ENCODE data around the gene BRD4. TPM values are rescaled to one million over a fixed set of nuclear protein-coding genes. Genes with fewer than 3 reads are reported as not detected.
"Not testable (repeated sequence)": the region's sequence is repeated elsewhere in the genome, so short reads cannot be mapped to it uniquely, and the experiment has no call there.

The BRD4 gene
- total RNA-seq, 2 experiments from 2014 or later, result 123 to 125 TPM

DNA sequence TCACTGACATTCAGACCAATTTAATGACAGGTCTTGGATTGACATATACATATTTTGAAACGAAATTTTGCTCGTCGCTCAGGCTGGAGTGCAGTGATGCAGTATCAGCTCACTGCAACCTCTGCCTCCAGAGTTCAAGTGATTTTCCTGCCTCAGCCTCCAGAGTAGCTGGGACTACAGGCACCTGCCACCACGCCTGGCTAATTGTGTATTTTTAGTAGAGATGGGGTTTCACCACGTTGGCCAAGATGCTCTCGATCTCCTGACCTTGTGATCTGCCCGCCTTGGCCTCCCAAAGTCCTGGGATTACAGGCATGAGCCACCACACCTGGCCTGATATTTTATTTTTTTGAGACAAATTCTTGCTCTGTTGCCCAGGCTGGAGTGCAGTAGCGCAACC, 20.2 kb upstream of the BRD4 start:
- DNase-seq; H3K4me3 Mint-ChIP-seq; H3K27me3 Mint-ChIP-seq; H3K27ac Mint-ChIP-seq; ATAC-seq; H3K4me1 Mint-ChIP-seq; H3K9me3 Mint-ChIP-seq (ENCODE audit: low read depth): not testable (repeated sequence)
- CTCF ChIA-PET, result interaction anchor here (0.6 kb wide), 1 partner anchor 9 kb away, joined by 3 read pairs; no protein-coding TSS in a partner anchor
- peaks cover 27% of the 10 kb centered on the region for H3K36me3 Mint-ChIP-seq

GRCh38 chr19:15341328-15341727, 9.0 kb upstream of the BRD4 start:
- peaks cover 21% of the 10 kb centered on the region for H3K36me3 Mint-ChIP-seq
- not testable (repeated sequence) for H3K27ac Mint-ChIP-seq; H3K27me3 Mint-ChIP-seq; H3K9me3 Mint-ChIP-seq (ENCODE audit: low read depth); H3K4me1 Mint-ChIP-seq; H3K4me3 Mint-ChIP-seq; ATAC-seq; DNase-seq
- CTCF ChIA-PET, result interaction anchor here (0.6 kb wide), 1 partner anchor 8 kb away, joined by 4 read pairs; no protein-coding TSS in a partner anchor

DNA sequence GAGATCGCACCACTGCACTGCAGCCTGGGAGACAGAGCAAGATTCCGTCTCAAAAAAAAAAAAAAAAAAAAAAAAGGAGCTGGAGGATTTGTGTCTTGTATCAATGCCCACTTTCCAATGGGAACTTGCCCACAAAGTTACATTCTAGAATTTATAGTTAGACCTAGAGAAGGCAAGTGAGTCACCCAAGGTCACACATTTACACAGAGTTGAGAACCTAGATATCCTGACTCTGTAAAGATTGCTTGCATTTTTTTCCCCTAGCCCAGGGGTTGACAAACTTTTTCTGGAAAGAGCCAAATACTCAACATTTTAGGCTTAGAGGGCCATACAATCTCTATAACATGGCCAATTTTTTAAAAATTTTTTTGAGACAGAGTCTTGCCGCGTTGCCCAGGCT, 7.7 kb upstream of the BRD4 start:
- Mint-ChIP-seq H3K4me1 (no peaks in the 10 kb centered on the region), H3K4me3 (no peak overlapping the region), H3K36me3 (peaks cover 17% of the 10 kb centered on the region), H3K27ac (no peak overlapping the region), H3K9me3 (ENCODE audit: low read depth) (no peaks in the 10 kb centered on the region), H3K27me3 (no peaks in the 10 kb centered on the region)
- ATAC-seq, result no peak
- CTCF ChIA-PET, result interaction anchor here (0.6 kb wide), 1 partner anchor 156 kb away, joined by 3 read pairs; no protein-coding TSS in a partner anchor
- DNase-seq, result no peak

DNA sequence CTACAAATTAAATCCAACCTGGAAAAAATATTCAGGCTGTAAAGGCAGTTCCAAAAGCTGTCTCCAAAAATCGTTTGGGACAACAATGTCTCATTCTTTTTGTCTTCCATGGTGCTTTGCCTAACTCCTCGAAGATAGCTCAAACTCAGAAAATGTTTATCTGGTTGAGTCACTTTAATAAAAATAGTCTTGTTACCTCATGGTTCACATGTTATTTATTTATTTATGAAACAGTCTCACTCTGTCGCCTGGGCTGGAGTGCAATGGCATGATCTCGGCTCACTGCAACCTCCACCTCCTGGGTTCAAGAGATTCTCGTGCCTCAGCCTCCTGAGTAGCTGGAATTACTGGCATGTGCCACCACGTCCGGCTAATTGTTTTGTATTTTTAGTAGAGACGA, 4.9 kb upstream of the BRD4 start:
- ATAC-seq (no peak), DNase-seq (no peak)
- Mint-ChIP-seq H3K36me3 (peaks cover 13% of the 10 kb centered on the region), H3K27me3 (no peaks in the 10 kb centered on the region), H3K9me3 (ENCODE audit: low read depth) (no peaks in the 10 kb centered on the region), H3K4me1 (peaks cover 9% of the 10 kb centered on the region), H3K27ac (no peak overlapping the region), H3K4me3 (no peak overlapping the region)
- CTCF ChIA-PET, result interaction anchor here (1.2 to 1.5 kb wide), 2 partner anchors 41 to 78 kb away, joined by 3 read pairs; no protein-coding TSS in a partner anchor

DNA sequence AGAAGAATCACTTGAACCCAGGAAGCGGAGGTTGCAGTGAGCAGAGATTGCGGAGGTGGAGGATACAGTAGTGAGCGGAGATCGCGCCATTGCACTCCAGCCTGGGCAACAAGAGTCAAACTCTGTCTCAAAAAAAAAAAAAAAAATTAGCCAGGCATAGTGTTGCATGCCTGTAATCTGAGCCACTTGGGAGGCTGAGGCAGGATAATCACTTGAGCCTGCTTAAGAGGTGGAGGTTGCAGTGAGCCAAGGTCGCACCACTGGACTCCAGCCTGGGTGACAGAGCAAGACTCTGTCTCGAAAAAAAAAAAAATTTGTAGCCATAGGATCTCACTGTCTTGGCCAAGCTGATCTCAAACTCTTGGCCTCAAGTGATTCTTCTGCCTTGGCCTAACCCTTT, 3.7 kb upstream of the BRD4 start:
- DNase-seq; H3K27ac Mint-ChIP-seq; H3K9me3 Mint-ChIP-seq (ENCODE audit: low read depth); ATAC-seq; H3K27me3 Mint-ChIP-seq; H3K4me1 Mint-ChIP-seq; H3K4me3 Mint-ChIP-seq: not testable (repeated sequence)
- peaks cover 12% of the 10 kb centered on the region for H3K36me3 Mint-ChIP-seq
- CTCF ChIA-PET, result interaction anchor here (0.6 kb wide), 1 partner anchor 17 kb away, joined by 3 read pairs; no protein-coding TSS in a partner anchor

GRCh38 chr19:15331419-15332310, 674 bp downstream of the BRD4 start:
- H3K4me1 Mint-ChIP-seq, result peaks cover 43% of the 10 kb centered on the region
- no peaks in the 10 kb centered on the region for H3K27me3 Mint-ChIP-seq
- H3K27ac Mint-ChIP-seq, result peak overlapping the region; percentile 94
- CTCF ChIA-PET, result interaction anchor here (0.8 to 1.3 kb wide), 3 partner anchors 48 to 225 kb away, joined by 3 to 8 read pairs (median 3); partner anchors contain the start of genes AKAP8 and AKAP8L
- H3K9me3 Mint-ChIP-seq (ENCODE audit: low read depth), result no peaks in the 10 kb centered on the region
- peak overlapping the region; percentile 92 for H3K4me3 Mint-ChIP-seq
- peaks cover 18% of the 10 kb centered on the region for H3K36me3 Mint-ChIP-seq
- DNase-seq, result peak; percentile 69
- ATAC-seq, result peak; percentile 72

DNA sequence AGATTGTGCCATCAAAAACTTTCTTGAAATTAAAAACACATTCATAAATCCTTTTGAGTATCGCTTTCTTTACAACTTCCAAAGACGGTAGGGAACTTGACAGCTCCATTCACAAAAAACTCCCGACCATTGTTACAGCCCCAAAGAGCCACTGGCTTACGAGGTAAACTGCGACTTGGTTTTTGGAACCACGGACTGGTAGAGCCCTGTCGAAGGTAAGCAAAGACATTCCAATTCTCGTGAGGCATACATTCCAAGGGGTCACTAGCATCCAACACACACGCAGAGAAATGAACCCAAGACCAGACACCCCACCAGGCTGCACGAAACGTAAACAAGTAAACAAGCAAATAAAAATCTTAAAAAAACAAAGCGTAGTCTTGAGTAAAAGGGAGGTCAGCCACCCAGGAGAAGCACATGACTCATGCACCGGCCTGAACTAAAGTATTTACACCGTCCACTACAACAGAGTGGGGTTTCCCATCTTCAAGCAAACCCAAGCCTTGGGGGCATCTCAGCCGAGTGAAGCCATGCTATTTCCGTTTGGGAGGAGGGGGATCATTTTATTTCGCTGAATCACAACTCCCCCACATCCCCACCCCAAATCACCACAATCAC, 1.4 kb downstream of the BRD4 start:
- peak; percentile 10 for ATAC-seq
- CTCF ChIA-PET, result interaction anchor here (1.0 kb wide), 1 partner anchor 226 kb away, joined by 3 read pairs; no protein-coding TSS in a partner anchor
- no peak for DNase-seq
- Mint-ChIP-seq H3K36me3 (peaks cover 15% of the 10 kb centered on the region), H3K4me1 (peaks cover 49% of the 10 kb centered on the region), H3K4me3 (peak overlapping the region; percentile 92), H3K9me3 (ENCODE audit: low read depth) (no peaks in the 10 kb centered on the region), H3K27me3 (no peaks in the 10 kb centered on the region), H3K27ac (peak overlapping the region; percentile 94)

GRCh38 chr19:15328312-15328711, 4.0 kb downstream of the BRD4 start:
- CTCF ChIA-PET, result no interaction called here
- H3K27ac Mint-ChIP-seq, result peak overlapping the region; percentile 36
- no peak overlapping the region for H3K4me3 Mint-ChIP-seq
- no peak for ATAC-seq
- peaks cover 68% of the 10 kb centered on the region for H3K4me1 Mint-ChIP-seq
- no peak for DNase-seq
- no peaks in the 10 kb centered on the region for H3K27me3 Mint-ChIP-seq
- peaks cover 17% of the 10 kb centered on the region for H3K36me3 Mint-ChIP-seq
- H3K9me3 Mint-ChIP-seq (ENCODE audit: low read depth), result no peaks in the 10 kb centered on the region

DNA sequence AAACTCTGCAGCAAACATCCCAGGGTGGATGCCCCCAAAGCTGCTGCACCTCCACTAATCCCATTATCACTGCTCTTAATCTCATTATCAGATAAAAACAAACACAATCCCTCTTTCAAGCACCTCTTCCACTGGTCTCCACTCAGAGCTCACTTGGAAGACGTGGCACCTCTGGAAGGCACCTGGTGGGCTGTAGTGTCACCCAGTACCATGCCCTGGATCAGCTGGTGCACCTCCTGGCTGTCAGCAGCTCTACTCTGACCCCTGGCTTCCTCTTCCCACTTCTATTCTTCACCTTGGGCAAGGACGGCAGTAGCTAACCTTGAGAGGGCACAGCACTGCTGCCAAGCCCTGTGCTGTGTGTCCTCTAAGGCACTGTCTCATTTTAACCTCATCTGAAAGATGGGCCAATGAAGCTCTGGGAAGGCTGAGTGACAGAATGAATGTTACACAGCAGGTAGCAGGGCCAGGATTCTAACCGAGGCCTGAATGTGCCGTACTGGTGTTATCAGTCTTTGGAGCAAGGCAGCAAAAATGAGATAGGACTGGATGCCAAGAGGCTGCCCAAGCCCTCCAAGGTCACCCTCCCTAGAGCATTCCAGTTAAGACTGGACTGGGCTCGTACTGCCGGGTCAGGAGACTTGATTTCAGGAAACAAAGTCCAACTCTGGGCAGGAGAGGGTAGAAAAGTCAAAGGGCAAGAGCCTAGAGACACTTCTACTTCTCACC, 7.4 kb downstream of the BRD4 start:
- Mint-ChIP-seq H3K27ac (peak overlapping the region; percentile 63), H3K9me3 (ENCODE audit: low read depth) (no peaks in the 10 kb centered on the region), H3K36me3 (peaks cover 18% of the 10 kb centered on the region), H3K27me3 (no peaks in the 10 kb centered on the region), H3K4me3 (no peak overlapping the region), H3K4me1 (peaks cover 75% of the 10 kb centered on the region)
- ATAC-seq (no peak), DNase-seq (no peak)
- CTCF ChIA-PET, result interaction anchor here (0.6 to 1.4 kb wide), 2 partner anchors 53 to 54 kb away, joined by 3 to 5 read pairs; partner anchors contain the start of gene AKAP8

GRCh38 chr19:15323496-15324235, 8.7 kb downstream of the BRD4 start:
- CTCF ChIA-PET, result interaction anchor here (1.4 kb wide), 1 partner anchor 56 kb away, joined by 3 read pairs; the partner anchor contains the start of gene AKAP8
- Mint-ChIP-seq H3K4me1 (peaks cover 74% of the 10 kb centered on the region), H3K27me3 (no peaks in the 10 kb centered on the region), H3K27ac (peak overlapping the region; percentile 42), H3K9me3 (ENCODE audit: low read depth) (no peaks in the 10 kb centered on the region), H3K4me3 (no peak overlapping the region), H3K36me3 (peaks cover 11% of the 10 kb centered on the region)
- ATAC-seq (peak; percentile 10), DNase-seq (no peak)

DNA sequence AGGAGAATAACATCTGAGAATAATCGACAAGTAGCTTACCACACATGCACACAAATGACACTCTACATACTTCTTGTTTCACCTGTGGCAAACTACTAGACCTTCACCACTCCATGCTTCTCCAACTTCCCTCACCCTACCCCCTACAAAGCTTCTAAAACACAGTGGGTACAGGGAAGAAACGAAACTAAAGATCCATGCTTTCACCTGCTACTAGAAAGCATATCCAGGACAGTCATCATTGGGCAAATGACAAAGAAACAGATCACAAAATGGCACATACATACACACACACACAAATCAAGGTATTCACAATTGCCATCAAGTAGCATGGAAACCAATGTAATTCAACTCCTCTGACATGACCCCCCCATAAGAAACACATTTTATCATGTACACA, 10.6 kb downstream of the BRD4 start:
- Mint-ChIP-seq H3K9me3 (ENCODE audit: low read depth) (no peaks in the 10 kb centered on the region), H3K27ac (no peak overlapping the region), H3K36me3 (peaks cover 10% of the 10 kb centered on the region), H3K27me3 (no peaks in the 10 kb centered on the region), H3K4me1 (peaks cover 78% of the 10 kb centered on the region), H3K4me3 (no peak overlapping the region)
- DNase-seq (no peak), ATAC-seq (no peak)
- CTCF ChIA-PET, result interaction anchor here (1.0 kb wide), 1 partner anchor 15 kb away, joined by 3 read pairs; no protein-coding TSS in a partner anchor

GRCh38 chr19:15320116-15320515, 12.2 kb downstream of the BRD4 start:
- Mint-ChIP-seq H3K9me3 (ENCODE audit: low read depth) (no peaks in the 10 kb centered on the region), H3K27me3 (no peaks in the 10 kb centered on the region), H3K27ac (no peak overlapping the region), H3K4me3 (no peak overlapping the region), H3K36me3 (peaks cover 10% of the 10 kb centered on the region), H3K4me1 (peaks cover 76% of the 10 kb centered on the region)
- CTCF ChIA-PET, result no interaction called here
- ATAC-seq (no peak), DNase-seq (no peak)

Data from activated CD8-positive, alpha-beta memory T cell treated with anti-CD3 and anti-CD28 coated beads, Interleukin-2, amount 10 ng/mL, durations not matched to agents 7 days and 5 days (primary cell).